Vagina (tissue), 2 donors: ENCODE results near the gene ZIC1. TPM values are rescaled to one million over a fixed set of nuclear protein-coding genes. Genes with fewer than 3 reads are reported as not detected.

Experiments
- DNase-seq, 2 donors: peaks; one replicate each; pipeline ENCODE4 v3.0.0-alpha.2; 2017; ENCODE audit errors: extremely low spot score in 2 of 2
- H3K27ac ChIP-seq: fragments of 200-600 bp; sonication (generic); one replicate; pipeline ENCODE4 v1.5.1; 2019
- H3K27me3 ChIP-seq: fragments of 200-600 bp; sonication (generic); one replicate; pipeline ENCODE4 v1.5.1; 2019
- H3K36me3 ChIP-seq, 2 donors: fragments of 200-600 bp; sonication (generic); one replicate each; pipeline ENCODE4 v1.5.1; 2017 to 2019
- H3K4me1 ChIP-seq: fragments of 200-600 bp; sonication (generic); one replicate; pipeline ENCODE4 v1.5.1; 2019
- H3K4me3 ChIP-seq, 2 donors: fragments of 200-600 bp; sonication (generic); 1 replicate in 1 of 2; 2 replicates in 1 of 2; pipeline ENCODE4 v1.5.1; 2016 to 2019
- H3K9me3 ChIP-seq: fragments of 200-600 bp; sonication (generic); one replicate; pipeline ENCODE4 v1.5.1; 2019
- POLR2A ChIP-seq, 2 donors: fragments of 450-650 bp; IDR thresholded peaks; one replicate each; pipeline ENCODE4 v1.6.1; 2017; ENCODE audit warnings: antibody characterized with exemption in 2 of 2, mild to moderate bottlenecking in 2 of 2, moderate library complexity in 2 of 2
- POLR2AphosphoS5 ChIP-seq, 2 donors: sonication (generic); formaldehyde crosslinking; IDR thresholded peaks; one replicate each; pipeline ENCODE4 v1.9.0; 2017; ENCODE audit warnings: antibody characterized with exemption in 2 of 2, mild to moderate bottlenecking in 2 of 2, low read depth in 1 of 2; ENCODE audit not compliant: insufficient read depth in 1 of 2
- intact Hi-C: fragments of 100-400 bp; cut with DNase I; formaldehyde crosslinking; loops from one replicate; pipeline ENCODE4 v1.15.1; 2023
- total RNA-seq: library from RNA; depleted of rRNA; stranded (reverse); fragments of >200 nt; gene quantifications from one replicate; pipeline ENCODE4 v1.2.3, GENCODE V29; 2016
- TF ChIP-seq, protein P1 (sequence below), 3 experiments: fragments of 450-650 bp in 2 of 3; fragments of 200-600 bp in 1 of 3; sonication (generic) in 1 of 3; IDR thresholded peaks; one replicate each; pipeline ENCODE4 v1.5.1; 2017 to 2019; ENCODE audit warnings: antibody characterized with exemption in 3 of 3, mild to moderate bottlenecking in 2 of 3, moderate library complexity in 2 of 3

ZIC1 gene
- total RNA-seq, 1 donor from 2014 or later = not detected

DNA sequence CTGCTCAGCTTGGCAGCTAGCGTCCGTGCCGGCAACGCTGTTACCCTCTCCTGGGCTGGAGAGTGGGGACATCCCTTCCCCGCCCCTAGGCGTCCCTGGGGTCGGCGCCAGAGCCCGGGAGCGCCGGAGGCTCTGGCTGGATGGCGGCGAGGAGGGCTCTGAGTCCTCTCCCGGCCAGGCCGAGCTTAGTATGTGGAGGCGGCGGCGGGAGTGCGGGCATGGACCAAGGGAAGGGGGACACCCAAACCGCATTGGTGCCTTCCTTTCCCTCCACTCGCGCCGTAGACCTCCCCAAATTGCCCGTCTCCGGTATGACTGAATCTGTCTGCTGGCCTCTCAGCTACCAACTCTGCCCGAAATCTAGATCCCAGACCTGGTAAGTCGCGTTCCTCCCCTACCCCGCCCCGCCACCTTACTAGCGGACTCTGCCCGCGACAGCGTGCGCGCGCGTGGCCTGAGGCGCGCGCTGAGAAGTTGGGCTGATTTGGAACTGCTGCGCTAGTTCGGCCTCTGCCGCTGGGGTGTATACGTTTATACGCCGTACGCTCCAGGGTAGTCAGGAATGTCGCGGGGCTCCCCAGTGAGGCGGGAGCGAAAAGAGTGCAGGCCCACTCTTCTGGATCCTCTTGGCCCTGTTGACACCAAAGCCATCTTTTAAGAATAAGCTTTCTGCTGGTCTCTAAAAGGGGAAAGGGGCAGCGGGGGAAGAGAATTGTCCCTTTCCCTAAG is 12.2 kb downstream of the ZIC1 start:
- Histone ChIP-seq H3K4me3 (no peak overlapping the region), H3K9me3 (no peaks in the 10 kb centered on the region), H3K4me1 (peaks cover 10% of the 10 kb centered on the region), H3K27me3 (peaks cover 20% of the 10 kb centered on the region), H3K36me3 (no peaks in the 10 kb centered on the region), H3K27ac (no peak overlapping the region)
- intact Hi-C loops = no loop called here
- TF ChIP-seq, protein P1, sequence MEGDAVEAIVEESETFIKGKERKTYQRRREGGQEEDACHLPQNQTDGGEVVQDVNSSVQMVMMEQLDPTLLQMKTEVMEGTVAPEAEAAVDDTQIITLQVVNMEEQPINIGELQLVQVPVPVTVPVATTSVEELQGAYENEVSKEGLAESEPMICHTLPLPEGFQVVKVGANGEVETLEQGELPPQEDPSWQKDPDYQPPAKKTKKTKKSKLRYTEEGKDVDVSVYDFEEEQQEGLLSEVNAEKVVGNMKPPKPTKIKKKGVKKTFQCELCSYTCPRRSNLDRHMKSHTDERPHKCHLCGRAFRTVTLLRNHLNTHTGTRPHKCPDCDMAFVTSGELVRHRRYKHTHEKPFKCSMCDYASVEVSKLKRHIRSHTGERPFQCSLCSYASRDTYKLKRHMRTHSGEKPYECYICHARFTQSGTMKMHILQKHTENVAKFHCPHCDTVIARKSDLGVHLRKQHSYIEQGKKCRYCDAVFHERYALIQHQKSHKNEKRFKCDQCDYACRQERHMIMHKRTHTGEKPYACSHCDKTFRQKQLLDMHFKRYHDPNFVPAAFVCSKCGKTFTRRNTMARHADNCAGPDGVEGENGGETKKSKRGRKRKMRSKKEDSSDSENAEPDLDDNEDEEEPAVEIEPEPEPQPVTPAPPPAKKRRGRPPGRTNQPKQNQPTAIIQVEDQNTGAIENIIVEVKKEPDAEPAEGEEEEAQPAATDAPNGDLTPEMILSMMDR (IDR thresholded peaks at IDR 0.05) = no peak
- no peak for TF ChIP-seq POLR2A (IDR thresholded peaks at IDR 0.05)
- TF ChIP-seq POLR2AphosphoS5 (IDR thresholded peaks at IDR 0.05; ENCODE audit: insufficient read depth in 1 of 2, low read depth in 1 of 2) = no peak
- no peak for DNase-seq

DNA sequence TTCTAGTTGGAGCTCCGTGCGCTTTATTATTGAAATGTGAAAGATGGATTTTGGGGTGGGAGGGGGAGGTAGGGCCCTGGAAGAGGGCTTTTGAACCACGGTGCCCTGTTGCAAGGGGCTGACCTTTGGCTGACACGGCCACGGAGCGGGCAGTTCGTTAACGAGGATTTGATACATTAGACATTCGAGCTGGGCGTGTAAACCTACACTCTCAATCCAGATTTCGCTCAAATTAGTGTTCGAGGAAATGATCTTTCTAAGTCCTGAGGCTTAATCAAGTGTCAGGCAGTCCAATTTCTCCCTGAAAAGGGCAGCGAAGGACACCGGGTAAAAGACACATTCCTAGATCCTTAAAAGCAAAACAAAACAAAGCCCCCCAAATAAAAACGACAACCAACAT is 13.0 kb downstream of the ZIC1 start:
- H3K9me3 ChIP-seq = no peaks in the 10 kb centered on the region
- intact Hi-C loops = no loop called here
- no peak overlapping the region for H3K4me3 ChIP-seq
- TF ChIP-seq POLR2A (IDR thresholded peaks at IDR 0.05) = no peak
- TF ChIP-seq, protein P1 (IDR thresholded peaks at IDR 0.05) = no peak
- TF ChIP-seq POLR2AphosphoS5 (IDR thresholded peaks at IDR 0.05; ENCODE audit: insufficient read depth in 1 of 2, low read depth in 1 of 2) = no peak
- no peak for DNase-seq
- peaks cover 20% of the 10 kb centered on the region for H3K27me3 ChIP-seq
- no peaks in the 10 kb centered on the region for H3K36me3 ChIP-seq
- peaks cover 10% of the 10 kb centered on the region for H3K4me1 ChIP-seq
- H3K27ac ChIP-seq = no peak overlapping the region

DNA sequence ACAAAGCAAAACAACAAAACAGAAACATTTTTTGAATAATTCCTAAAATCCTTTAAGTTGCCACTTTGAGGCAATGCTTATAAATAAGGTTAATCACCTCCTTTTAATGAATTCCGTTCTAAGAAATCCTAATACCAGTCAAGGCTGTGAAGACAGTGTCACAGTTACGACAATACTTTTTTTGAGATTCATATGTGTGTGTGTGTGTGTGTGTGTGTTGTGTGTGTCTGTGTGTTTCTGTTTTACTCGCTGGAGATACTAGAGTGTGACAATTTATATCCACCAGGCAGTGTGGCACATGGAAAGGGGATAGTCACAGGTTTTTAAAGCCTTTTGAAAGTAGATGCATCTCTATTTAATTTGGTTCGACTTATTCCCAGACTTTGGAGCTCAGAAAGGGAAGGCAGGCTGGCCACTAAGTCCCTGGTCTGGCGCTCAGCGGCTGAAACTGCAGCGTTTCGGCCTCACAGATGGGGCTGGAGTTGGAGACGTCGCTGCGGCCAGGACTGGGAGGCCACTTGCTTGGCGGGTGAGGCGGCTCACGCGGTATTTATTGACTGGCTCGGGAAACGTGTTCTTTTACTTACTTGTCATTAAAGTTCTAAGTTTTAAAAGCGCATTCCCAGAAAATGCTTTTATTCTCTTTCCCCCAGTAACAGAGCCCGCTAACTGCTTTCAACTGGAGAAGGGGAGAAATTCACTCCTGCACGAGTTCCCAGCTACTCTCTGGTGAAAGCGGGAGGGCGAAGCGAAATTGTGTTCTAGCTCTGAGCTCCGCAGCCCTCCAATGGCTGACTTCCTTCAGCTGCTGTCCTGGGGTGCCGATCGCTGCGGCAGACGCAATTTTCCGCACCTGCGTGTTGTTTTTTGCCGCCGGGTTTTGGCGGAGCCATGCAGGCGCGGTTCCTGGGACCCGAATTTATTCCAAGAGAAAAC is 13.7 kb downstream of the ZIC1 start:
- DNase-seq = no peak
- intact Hi-C loops = no loop called here
- Histone ChIP-seq H3K27ac (no peak overlapping the region), H3K36me3 (no peaks in the 10 kb centered on the region), H3K4me1 (peaks cover 10% of the 10 kb centered on the region), H3K9me3 (no peaks in the 10 kb centered on the region), H3K4me3 (no peak overlapping the region), H3K27me3 (peaks cover 20% of the 10 kb centered on the region)
- TF ChIP-seq, protein P1 (IDR thresholded peaks at IDR 0.05) = no peak
- TF ChIP-seq POLR2AphosphoS5 (IDR thresholded peaks at IDR 0.05; ENCODE audit: insufficient read depth in 1 of 2, low read depth in 1 of 2) (no peak), POLR2A (IDR thresholded peaks at IDR 0.05) (no peak)

DNA sequence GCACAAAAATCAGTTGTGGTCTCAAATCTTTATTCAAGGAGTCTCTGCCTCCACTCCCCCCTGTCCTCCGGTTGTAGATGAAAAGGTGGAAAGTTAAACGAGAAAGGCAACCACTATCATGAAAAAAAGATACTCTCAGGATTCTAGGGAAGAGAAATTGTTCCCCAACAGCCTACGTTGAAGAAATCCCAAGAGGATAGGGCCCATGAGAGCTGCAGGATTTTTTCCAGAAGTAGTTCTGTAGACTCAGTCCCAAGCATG is 14.3 kb downstream of the ZIC1 start:
- no peak overlapping the region for H3K4me3 ChIP-seq
- no peaks in the 10 kb centered on the region for H3K9me3 ChIP-seq
- DNase-seq = no peak
- peaks cover 10% of the 10 kb centered on the region for H3K4me1 ChIP-seq
- intact Hi-C loops = no loop called here
- TF ChIP-seq POLR2A (IDR thresholded peaks at IDR 0.05) (no peak), POLR2AphosphoS5 (IDR thresholded peaks at IDR 0.05; ENCODE audit: insufficient read depth in 1 of 2, low read depth in 1 of 2) (no peak)
- TF ChIP-seq, protein P1 (IDR thresholded peaks at IDR 0.05) = no peak
- H3K36me3 ChIP-seq = no peaks in the 10 kb centered on the region
- peaks cover 20% of the 10 kb centered on the region for H3K27me3 ChIP-seq
- H3K27ac ChIP-seq = no peak overlapping the region
